PC-3 (cell line): ENCODE measurements around the gene ANK3. TPM values are rescaled to one million over a fixed set of nuclear protein-coding genes. Genes with fewer than 3 reads are reported as not detected.

Experiments used
- ATAC-seq: fragments of 200-7000 bp; cut with Tn5 transposase; 2 replicates; pipeline ENCODE4 v1.9.1; 2020; ENCODE audit warnings: mild to moderate bottlenecking, moderate library complexity
- BruUV-seq: library from RNA; stranded (reverse); fragments of 400-500 nt; replicated peaks from 2 replicates; lab custom pipeline; 2021; lab: Mats Ljungman, UMichigan
- CTCF ChIA-PET: fragments of 300-600 bp; sonication (Branson Sonifier 250); formaldehyde crosslinking; loops from one replicate; lab custom pipeline; 2022; ENCODE audit warnings: antibody characterized with exemption; lab: Charles Lee
- POLR2A ChIA-PET: fragments of 300-600 bp; sonication (Branson Sonifier 250); formaldehyde crosslinking; loops from one replicate; lab custom pipeline; 2022; ENCODE audit warnings: antibody characterized with exemption; ENCODE audit not compliant: unreplicated experiment; lab: Charles Lee
- DNase-seq: peaks from one replicate; pipeline ENCODE4 v3.0.0-alpha.2; 2015
- H2AFZ ChIP-seq: fragments of 300-600 bp; sonication (generic); 2 replicates; pipeline ENCODE4 v1.6.0; 2016; ENCODE audit warnings: antibody characterized with exemption, low read length
- H3F3A ChIP-seq: fragments of 300-600 bp; sonication (generic); one replicate; pipeline ENCODE4 v1.6.0; 2017; ENCODE audit warnings: antibody characterized with exemption, low read length, control low read depth, mild to moderate bottlenecking; ENCODE audit not compliant: unreplicated experiment
- H3K27ac ChIP-seq: fragments of 300-600 bp; sonication (generic); 2 replicates; pipeline ENCODE4 v1.5.1; 2016; ENCODE audit warnings: mild to moderate bottlenecking, low read length
- H3K27me3 ChIP-seq: fragments of 300-600 bp; sonication (generic); 2 replicates; pipeline ENCODE4 v1.6.1; 2016; ENCODE audit warnings: low read length, mixed read lengths
- H3K36me3 ChIP-seq: fragments of 300-600 bp; sonication (generic); 2 replicates; pipeline ENCODE4 v1.6.1; 2016; ENCODE audit warnings: low read depth, mixed run types, low read length, mixed read lengths
- H3K4me1 ChIP-seq: fragments of 300-600 bp; sonication (generic); 2 replicates; pipeline ENCODE4 v1.5.1; 2016; ENCODE audit warnings: low read length; ENCODE audit not compliant: insufficient read depth
- H3K4me2 ChIP-seq: fragments of 300-600 bp; sonication (generic); 2 replicates; pipeline ENCODE4 v1.6.0; 2016; ENCODE audit warnings: low read length
- H3K4me3 ChIP-seq: fragments of 300-600 bp; sonication (generic); 2 replicates; pipeline ENCODE4 v1.5.1; 2016; ENCODE audit warnings: mild to moderate bottlenecking, low read length, mixed read lengths
- H3K79me2 ChIP-seq: fragments of 300-600 bp; sonication (generic); 2 replicates; pipeline ENCODE4 v1.6.1; 2017; ENCODE audit warnings: low read length, mixed read lengths
- H3K9ac ChIP-seq: fragments of 300-600 bp; sonication (generic); 2 replicates; pipeline ENCODE4 v1.6.0; 2016; ENCODE audit warnings: mild to moderate bottlenecking, low read length
- H3K9me2 ChIP-seq: fragments of 300-600 bp; sonication (generic); replicated peaks from 2 replicates; pipeline ENCODE4 v1.6.1; 2016; ENCODE audit warnings: mixed run types, low read length, mixed read lengths
- H3K9me3 ChIP-seq: fragments of 300-600 bp; sonication (generic); 2 replicates; pipeline ENCODE4 v1.6.1; 2016; ENCODE audit warnings: low read length, mixed read lengths
- H4K20me1 ChIP-seq: fragments of 300-600 bp; sonication (generic); 2 replicates; pipeline ENCODE4 v1.6.1; 2016; ENCODE audit warnings: low read length, mixed read lengths
- CTCF ChIP-seq: fragments of 300-600 bp; sonication (generic); conservative IDR thresholded peaks from 2 replicates; pipeline ENCODE4 v1.5.1; 2017; ENCODE audit warnings: antibody characterized with exemption, low read depth, mild to moderate bottlenecking, low read length
- EZH2 ChIP-seq: fragments of 300-600 bp; sonication (generic); IDR thresholded peaks from one replicate; pipeline ENCODE4 v1.6.1; 2017; ENCODE audit warnings: antibody characterized with exemption, mild to moderate bottlenecking, low read length; ENCODE audit not compliant: unreplicated experiment
- EZH2phosphoT487 ChIP-seq: fragments of 300-600 bp; sonication (generic); IDR thresholded peaks from 2 replicates; pipeline ENCODE4 v1.6.1; 2018; ENCODE audit warnings: mild to moderate bottlenecking, antibody characterized with exemption, low read length, borderline replicate concordance
- intact Hi-C: fragments of 100-400 bp; cut with micrococcal nuclease; formaldehyde crosslinking; loops from 2 replicates; pipeline ENCODE4 v1.9.0; 2023
- total RNA-seq: library from RNA; depleted of rRNA; stranded (reverse); fragments of >200 nt; gene quantifications from 2 replicates; pipeline ENCODE4 v1.2.3, GENCODE V29; 2014

ANK3 gene
- total RNA-seq, 1 experiment from 2014 or later, result 29.5 TPM

GRCh38 chr10:60155099-60155877, 234.4 kb downstream of the ANK3 start:
- no peaks in the 10 kb centered on the region for H3K9me3 ChIP-seq
- H3K79me2 ChIP-seq, result no peaks in the 10 kb centered on the region
- no peaks in the 10 kb centered on the region for H3K9me2 ChIP-seq
- ChIA-PET POLR2A (no interaction called here), CTCF (no interaction called here)
- no peak overlapping the region for H3K27ac ChIP-seq
- peaks cover 7% of the 10 kb centered on the region; the same call in 1 of the 2 replicates for H3K36me3 ChIP-seq
- intact Hi-C loops, result no loop called here
- ATAC-seq (no peak), DNase-seq (no peak)
- no TSS peak for BruUV-seq
- TF ChIP-seq EZH2 (no peak), CTCF (no peak), EZH2phosphoT487 (no peak)
- H3K9ac ChIP-seq, result no peak overlapping the region
- H4K20me1 ChIP-seq, result no peaks in the 10 kb centered on the region
- no peak overlapping the region for H3K4me2 ChIP-seq
- H3K4me1 ChIP-seq, result no peaks in the 10 kb centered on the region; the same call in 1 of the 2 replicates
- no peak overlapping the region for H2AFZ ChIP-seq
- H3K4me3 ChIP-seq, result no peak overlapping the region
- H3F3A ChIP-seq, result no peaks in the 10 kb centered on the region
- H3K27me3 ChIP-seq, result no peaks in the 10 kb centered on the region

GRCh38 chr10:60149003-60149402, 240.7 kb downstream of the ANK3 start:
- no TSS peak for BruUV-seq
- H3K9me2 ChIP-seq, result no peaks in the 10 kb centered on the region
- H3K4me2 ChIP-seq, result peak overlapping the region; percentile 55
- TF ChIP-seq EZH2, result no peak
- TF ChIP-seq EZH2phosphoT487, result no peak
- TF ChIP-seq CTCF, result no peak
- no peaks in the 10 kb centered on the region for H3K9me3 ChIP-seq
- H3K9ac ChIP-seq, result peak overlapping the region; percentile 11; the same call in 1 of the 2 replicates
- POLR2A ChIA-PET, result interaction anchor here (0.6 kb wide), 1 partner anchor 9 kb away, joined by 3 read pairs; no protein-coding TSS in a partner anchor
- no peak overlapping the region for H3K4me3 ChIP-seq
- H3K36me3 ChIP-seq, result peaks cover 7% of the 10 kb centered on the region; the same call in 1 of the 2 replicates
- H4K20me1 ChIP-seq, result no peaks in the 10 kb centered on the region
- peak; percentile 46 for DNase-seq
- H3K27ac ChIP-seq, result peak overlapping the region; percentile 72
- peaks cover 25% of the 10 kb centered on the region for H3K4me1 ChIP-seq
- no peak overlapping the region for H2AFZ ChIP-seq
- peak; percentile 61 for ATAC-seq
- intact Hi-C loops, result no loop called here
- H3F3A ChIP-seq, result peaks cover 5% of the 10 kb centered on the region
- no peaks in the 10 kb centered on the region for H3K79me2 ChIP-seq
- no peaks in the 10 kb centered on the region for H3K27me3 ChIP-seq
- CTCF ChIA-PET, result no interaction called here
